Measurements from ENCODE around the gene ANGPTL2.

- TF ChIP-seq POLR2AphosphoS5 (IDR thresholded peaks at IDR 0.05; ENCODE audit: low read depth, low read length) (no peak), REST (IDR thresholded peaks at IDR 0.05; ENCODE audit: insufficient read depth in 1 of 2, low read depth in 2 of 2, low read length in 2 of 2) (no peak)
These were observed 56.8 kb downstream of the ANGPTL2 start for GRCh38 chr9:127065592-127065991.

All from PFSK-1 (cell line).